Measurements from ENCODE around the gene EPB42. TPM values are rescaled to one million over a fixed set of nuclear protein-coding genes. Genes with fewer than 3 reads are reported as not detected.

EPB42 gene
- total RNA-seq, 1 experiment from 2014 or later, result not detected

DNA sequence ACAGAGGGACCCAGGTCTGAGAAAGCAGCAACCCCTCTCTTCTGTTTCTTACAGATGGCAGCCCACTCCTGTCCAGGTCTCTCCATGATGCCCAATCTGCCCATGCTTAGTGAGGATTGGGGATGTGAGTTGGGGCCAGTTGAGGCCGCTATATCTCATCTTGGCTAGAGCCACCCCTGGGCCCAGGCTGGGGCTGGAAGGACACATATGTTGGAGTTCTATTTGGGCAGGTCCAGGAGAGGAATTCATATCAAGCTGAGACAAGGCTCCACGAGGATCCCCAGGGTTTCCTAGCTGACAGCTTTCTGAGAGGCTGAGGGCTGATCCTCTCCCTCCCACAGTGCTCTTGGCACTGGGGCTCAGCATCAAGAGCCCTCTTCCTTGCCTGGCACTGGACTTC, 34.6 kb upstream of the EPB42 start (continued):
- TF ChIP-seq, protein P1, sequence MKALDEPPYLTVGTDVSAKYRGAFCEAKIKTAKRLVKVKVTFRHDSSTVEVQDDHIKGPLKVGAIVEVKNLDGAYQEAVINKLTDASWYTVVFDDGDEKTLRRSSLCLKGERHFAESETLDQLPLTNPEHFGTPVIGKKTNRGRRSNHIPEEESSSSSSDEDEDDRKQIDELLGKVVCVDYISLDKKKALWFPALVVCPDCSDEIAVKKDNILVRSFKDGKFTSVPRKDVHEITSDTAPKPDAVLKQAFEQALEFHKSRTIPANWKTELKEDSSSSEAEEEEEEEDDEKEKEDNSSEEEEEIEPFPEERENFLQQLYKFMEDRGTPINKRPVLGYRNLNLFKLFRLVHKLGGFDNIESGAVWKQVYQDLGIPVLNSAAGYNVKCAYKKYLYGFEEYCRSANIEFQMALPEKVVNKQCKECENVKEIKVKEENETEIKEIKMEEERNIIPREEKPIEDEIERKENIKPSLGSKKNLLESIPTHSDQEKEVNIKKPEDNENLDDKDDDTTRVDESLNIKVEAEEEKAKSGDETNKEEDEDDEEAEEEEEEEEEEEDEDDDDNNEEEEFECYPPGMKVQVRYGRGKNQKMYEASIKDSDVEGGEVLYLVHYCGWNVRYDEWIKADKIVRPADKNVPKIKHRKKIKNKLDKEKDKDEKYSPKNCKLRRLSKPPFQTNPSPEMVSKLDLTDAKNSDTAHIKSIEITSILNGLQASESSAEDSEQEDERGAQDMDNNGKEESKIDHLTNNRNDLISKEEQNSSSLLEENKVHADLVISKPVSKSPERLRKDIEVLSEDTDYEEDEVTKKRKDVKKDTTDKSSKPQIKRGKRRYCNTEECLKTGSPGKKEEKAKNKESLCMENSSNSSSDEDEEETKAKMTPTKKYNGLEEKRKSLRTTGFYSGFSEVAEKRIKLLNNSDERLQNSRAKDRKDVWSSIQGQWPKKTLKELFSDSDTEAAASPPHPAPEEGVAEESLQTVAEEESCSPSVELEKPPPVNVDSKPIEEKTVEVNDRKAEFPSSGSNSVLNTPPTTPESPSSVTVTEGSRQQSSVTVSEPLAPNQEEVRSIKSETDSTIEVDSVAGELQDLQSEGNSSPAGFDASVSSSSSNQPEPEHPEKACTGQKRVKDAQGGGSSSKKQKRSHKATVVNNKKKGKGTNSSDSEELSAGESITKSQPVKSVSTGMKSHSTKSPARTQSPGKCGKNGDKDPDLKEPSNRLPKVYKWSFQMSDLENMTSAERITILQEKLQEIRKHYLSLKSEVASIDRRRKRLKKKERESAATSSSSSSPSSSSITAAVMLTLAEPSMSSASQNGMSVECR (CRISPR knock-in tag; IDR thresholded peaks at IDR 0.05; ENCODE audit: borderline replicate concordance), result no peak
- TF ChIP-seq ZNF121 (CRISPR knock-in tag; IDR thresholded peaks at IDR 0.05) (no peak), GRHL2 (CRISPR knock-in tag; IDR thresholded peaks at IDR 0.05; ENCODE audit: insufficient replicate concordance, severe bottlenecking) (no peak), NR2C2 (CRISPR knock-in tag; IDR thresholded peaks at IDR 0.05) (no peak), AR (CRISPR knock-in tag; IDR thresholded peaks at IDR 0.05) (no peak)
- TF ChIP-seq, protein P2, sequence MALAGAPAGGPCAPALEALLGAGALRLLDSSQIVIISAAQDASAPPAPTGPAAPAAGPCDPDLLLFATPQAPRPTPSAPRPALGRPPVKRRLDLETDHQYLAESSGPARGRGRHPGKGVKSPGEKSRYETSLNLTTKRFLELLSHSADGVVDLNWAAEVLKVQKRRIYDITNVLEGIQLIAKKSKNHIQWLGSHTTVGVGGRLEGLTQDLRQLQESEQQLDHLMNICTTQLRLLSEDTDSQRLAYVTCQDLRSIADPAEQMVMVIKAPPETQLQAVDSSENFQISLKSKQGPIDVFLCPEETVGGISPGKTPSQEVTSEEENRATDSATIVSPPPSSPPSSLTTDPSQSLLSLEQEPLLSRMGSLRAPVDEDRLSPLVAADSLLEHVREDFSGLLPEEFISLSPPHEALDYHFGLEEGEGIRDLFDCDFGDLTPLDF (CRISPR knock-in tag; IDR thresholded peaks at IDR 0.05), result no peak

DNA sequence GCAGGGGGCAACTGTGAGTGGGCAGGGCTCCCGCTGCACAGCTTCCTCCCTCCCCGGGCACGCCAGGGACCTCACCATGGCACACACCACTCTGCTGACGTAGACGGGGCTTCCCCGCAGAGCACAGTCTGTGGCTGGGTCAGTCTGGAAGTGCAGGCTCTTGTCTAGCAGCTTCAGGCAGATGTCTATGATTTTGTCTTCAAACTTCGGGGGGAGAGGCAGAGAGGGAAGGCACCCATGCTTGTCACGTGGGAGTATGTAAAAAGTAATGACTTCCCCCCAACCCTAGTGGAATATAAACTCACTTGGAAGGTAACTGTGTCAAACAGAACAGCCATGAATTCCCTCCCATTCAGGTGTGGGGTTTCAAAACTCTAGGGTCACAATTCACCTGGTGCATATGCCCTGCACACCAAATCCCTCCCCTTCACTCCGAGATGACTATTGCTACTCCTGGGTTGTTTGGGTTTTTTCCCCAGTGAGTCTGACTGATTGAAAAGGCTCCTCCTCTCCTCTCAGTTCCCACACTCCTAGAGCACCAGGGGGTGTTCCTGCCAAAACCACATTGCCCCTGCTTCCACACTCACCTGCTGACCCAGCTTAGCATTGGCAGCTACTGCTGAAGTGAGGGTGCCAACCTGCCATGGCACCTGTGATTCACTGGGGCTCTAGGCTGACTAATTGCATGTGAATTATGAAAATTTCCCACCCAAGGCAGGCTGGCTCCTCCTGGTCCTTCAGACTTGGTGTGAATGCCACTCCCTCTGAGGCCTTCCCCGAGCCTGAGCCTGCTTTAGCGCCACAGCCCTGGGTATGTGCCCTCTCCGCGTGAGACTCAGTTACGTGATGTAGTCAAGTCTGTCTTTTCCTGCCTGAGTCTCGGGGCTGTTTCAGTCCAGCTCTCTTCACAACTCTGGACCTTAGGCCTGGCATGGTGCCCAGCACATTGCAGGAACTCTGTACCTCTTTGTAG, 32.9 kb upstream of the EPB42 start:
- CTCF ChIA-PET, result interaction anchor here (1.5 to 2.8 kb wide), 4 partner anchors 28 to 50 kb away, joined by 3 to 11 read pairs (median 3); no protein-coding TSS in a partner anchor
- Mint-ChIP-seq H3K27ac (no peak overlapping the region), H3K27me3 (ENCODE audit: low read depth) (no peaks in the 10 kb centered on the region; the same call in 1 of the 2 replicates), H3K4me3 (no peak overlapping the region), H3K9me3 (no peaks in the 10 kb centered on the region), H3K36me3 (no peaks in the 10 kb centered on the region), H3K4me1 (no peaks in the 10 kb centered on the region)
- POLR2A ChIA-PET, result no interaction called here
- no peak for ATAC-seq
- DNase-seq (ENCODE audit: low spot score), result no peak
- TF ChIP-seq CBFB (CRISPR knock-in tag; IDR thresholded peaks at IDR 0.05; ENCODE audit: low read depth) (no peak), NFYB (CRISPR knock-in tag; conservative IDR thresholded peaks at IDR 0.05; ENCODE audit: low read depth) (no peak), NFE2L1 (CRISPR knock-in tag; IDR thresholded peaks at IDR 0.05) (no peak), NFATC4 (CRISPR knock-in tag; IDR thresholded peaks at IDR 0.05) (no peak), STAT6 (CRISPR knock-in tag; conservative IDR thresholded peaks at IDR 0.05; ENCODE audit: low read depth) (no peak), PREB (CRISPR knock-in tag; IDR thresholded peaks at IDR 0.05; ENCODE audit: borderline replicate concordance) (no peak), FOXK1 (CRISPR knock-in tag; IDR thresholded peaks at IDR 0.05) (no peak), ZNF671 (CRISPR knock-in tag; IDR thresholded peaks at IDR 0.05) (no peak), ZNF263 (CRISPR knock-in tag; IDR thresholded peaks at IDR 0.05; ENCODE audit: low read depth) (no peak), ATF1 (CRISPR knock-in tag; IDR thresholded peaks at IDR 0.05) (no peak)
- TF ChIP-seq, protein P3, sequence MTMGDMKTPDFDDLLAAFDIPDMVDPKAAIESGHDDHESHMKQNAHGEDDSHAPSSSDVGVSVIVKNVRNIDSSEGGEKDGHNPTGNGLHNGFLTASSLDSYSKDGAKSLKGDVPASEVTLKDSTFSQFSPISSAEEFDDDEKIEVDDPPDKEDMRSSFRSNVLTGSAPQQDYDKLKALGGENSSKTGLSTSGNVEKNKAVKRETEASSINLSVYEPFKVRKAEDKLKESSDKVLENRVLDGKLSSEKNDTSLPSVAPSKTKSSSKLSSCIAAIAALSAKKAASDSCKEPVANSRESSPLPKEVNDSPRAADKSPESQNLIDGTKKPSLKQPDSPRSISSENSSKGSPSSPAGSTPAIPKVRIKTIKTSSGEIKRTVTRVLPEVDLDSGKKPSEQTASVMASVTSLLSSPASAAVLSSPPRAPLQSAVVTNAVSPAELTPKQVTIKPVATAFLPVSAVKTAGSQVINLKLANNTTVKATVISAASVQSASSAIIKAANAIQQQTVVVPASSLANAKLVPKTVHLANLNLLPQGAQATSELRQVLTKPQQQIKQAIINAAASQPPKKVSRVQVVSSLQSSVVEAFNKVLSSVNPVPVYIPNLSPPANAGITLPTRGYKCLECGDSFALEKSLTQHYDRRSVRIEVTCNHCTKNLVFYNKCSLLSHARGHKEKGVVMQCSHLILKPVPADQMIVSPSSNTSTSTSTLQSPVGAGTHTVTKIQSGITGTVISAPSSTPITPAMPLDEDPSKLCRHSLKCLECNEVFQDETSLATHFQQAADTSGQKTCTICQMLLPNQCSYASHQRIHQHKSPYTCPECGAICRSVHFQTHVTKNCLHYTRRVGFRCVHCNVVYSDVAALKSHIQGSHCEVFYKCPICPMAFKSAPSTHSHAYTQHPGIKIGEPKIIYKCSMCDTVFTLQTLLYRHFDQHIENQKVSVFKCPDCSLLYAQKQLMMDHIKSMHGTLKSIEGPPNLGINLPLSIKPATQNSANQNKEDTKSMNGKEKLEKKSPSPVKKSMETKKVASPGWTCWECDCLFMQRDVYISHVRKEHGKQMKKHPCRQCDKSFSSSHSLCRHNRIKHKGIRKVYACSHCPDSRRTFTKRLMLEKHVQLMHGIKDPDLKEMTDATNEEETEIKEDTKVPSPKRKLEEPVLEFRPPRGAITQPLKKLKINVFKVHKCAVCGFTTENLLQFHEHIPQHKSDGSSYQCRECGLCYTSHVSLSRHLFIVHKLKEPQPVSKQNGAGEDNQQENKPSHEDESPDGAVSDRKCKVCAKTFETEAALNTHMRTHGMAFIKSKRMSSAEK (CRISPR knock-in tag; IDR thresholded peaks at IDR 0.05; ENCODE audit: borderline replicate concordance), result no peak
